Left kidney (tissue), 2 donors: ENCODE results near the gene LMNTD2. TPM values are rescaled to one million over a fixed set of nuclear protein-coding genes. Genes with fewer than 3 reads are reported as not detected.

Experiments
- DNase-seq: peaks from one replicate; pipeline ENCODE4 v3.0.0-alpha.2; 2013
- polyA plus RNA-seq: library from polyadenylated mRNA; unstranded; fragments of 120-200 nt; gene quantifications from one replicate; pipeline ENCODE4 v1.2.1, GENCODE V29; 2013; ENCODE audit not compliant: insufficient read length

The LMNTD2 gene
- polyA plus RNA-seq, 1 donor: 2.5 TPM

DNA sequence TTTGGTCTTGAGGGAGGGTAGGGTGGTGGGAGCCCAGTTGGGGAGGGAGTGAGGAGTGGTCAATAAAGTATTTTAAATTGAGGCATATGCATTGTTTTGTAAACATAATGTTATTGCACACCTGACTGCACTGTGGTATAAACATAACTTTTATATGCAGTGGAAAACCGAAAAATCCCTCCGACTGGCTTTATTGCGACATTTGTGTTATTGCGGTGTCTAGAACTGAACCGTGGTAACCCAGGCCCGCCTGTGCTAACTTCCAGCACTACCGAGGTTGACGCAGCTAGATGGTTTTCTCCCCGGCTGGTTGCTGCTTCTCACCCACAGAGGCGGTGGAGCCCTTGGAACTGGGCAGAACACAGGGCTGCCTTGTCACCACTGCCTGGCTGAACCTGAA lies 45.9 kb downstream of the LMNTD2 start:
- DNase-seq: no peak

DNA sequence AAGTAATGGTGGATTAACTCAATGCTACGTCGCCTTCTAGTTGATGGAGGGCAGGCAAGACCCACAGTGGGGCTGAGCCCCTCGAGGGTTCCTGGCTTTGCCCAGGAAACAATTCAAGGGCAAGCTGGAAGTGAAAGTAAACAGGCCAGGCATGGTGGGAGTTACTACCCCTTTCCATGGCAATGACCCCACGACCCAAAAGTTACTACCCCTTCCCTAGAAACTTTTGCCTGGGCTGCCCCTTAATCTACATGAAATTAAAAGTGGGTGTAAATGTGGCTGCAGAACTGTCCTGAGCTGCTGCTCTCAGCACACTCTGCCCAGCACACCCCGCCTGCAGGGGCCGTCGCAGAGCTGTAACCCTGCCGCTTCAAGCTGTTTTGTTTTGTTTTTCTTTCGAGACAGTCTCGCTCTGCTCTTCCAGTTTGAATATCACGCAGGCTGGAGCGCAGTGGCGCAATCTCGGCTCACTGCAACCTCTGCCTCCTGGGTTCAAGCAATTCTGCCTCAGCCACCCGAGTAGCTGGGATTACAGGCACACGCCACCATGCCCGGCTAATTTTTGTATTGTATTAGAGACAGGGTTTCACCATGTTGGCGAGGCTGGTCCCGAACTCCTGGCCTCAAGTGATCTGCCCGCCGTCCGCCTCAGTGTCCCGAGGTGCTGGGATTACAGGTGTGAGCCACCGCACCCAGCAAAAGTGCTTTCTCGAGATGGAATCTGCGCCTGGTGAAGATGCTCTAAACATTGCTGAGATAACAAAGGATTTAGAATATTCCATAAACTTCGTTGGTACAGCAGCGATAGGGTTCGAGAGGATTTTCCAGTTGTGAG lies 47.6 kb downstream of the LMNTD2 start:
- no peak for DNase-seq

DNA sequence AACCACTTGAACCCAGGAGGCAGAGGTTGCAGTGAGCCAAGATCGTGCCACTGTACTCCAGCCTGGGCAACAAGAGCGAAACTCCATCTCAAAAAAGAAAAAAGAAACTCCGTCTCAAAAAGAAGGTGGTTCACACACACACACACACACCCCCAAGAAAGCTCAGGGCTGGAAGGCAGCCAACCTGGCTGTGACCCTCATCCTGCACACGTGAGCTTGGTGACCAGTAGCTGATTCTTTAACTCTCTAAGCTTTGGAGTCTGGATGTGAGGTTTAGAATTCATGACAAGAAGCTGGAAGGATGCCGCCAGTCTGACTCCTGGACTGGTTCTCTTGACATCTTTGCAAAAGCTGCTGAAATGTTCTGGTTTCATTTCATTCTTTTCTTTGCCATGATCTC lies 51.6 kb downstream of the LMNTD2 start:
- DNase-seq: no peak

DNA sequence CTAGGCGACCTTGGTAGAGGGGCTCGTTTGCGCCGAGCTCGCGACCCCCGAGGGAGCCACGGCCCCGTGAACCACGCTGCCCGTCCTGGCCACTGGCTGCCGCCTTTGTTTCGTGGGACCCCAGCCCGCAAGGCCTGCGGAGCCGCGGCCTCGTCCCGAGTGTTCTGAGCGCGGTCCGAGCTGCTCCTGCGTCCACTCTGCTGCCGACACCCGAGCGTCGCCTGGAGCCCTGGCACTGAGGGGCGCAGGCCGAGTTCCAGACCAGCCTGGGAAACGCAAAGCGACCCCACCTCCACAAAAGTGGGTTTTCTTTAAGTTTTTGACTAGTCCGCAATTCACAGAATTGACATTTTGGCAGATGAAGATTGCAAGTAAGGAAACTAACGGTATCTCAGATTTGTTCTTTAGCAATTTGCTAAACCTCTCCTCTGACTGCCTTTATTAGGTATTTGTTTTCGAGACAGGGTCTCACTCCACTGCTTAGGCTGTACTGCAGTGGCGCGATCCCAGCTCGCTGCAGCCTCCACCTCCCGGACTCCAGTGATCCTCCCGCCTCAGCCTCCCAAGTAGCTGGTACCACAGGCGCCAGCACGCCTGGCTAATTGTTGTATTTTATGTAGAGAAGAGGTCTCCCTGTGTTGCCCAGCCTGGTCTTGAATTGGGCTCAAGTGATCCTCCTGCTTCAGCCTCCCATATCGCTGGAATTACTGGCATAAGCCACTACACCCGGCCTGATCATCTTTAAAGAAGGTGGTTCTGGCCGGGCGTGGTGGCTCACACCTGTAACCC lies 52.6 kb downstream of the LMNTD2 start:
- no peak for DNase-seq

DNA sequence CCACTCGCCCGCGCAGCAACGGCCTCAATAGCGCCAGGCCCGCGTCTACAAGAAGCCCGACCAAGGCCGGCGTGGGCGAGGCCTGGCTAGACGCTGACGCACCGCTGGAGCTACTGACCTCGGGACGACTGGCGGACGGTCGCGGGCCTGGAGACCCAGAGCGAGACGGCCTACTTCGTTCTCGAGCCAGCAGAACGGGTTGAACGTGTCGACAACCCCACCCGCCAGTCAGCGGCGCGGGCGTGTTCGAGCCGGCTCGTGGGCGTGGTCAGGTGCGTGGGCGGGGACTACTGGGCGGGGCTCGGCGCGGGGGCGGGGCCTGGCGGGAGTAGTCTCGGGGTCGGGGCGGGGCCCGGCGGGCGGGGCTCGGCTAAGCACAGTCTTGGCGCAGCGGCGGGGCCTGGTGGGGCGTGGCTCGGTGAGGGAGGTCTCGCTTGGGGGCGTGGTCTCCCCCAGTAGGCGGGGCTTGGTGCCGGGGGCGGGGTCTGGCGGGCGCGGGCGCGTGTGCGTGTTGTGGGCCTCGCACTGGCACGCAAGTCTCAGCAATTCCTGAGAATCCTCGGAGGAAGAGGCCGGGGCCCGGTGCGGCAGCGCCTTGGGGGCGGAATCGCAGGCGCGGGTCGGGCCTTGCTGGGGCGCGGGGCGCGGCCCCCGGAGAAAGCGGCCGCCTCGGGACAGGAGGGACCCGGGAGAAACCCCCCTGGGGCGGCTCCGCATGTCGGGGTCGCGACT lies 53.4 kb downstream of the LMNTD2 start, which contains the start of gene RNH1:
Gene RNH1, minus strand, starts transcription at position 248 of the 732 bp plus-strand sequence. CDS start 5,080 bp downstream, outside the sequence.
- DNase-seq: peak; percentile 91

DNA sequence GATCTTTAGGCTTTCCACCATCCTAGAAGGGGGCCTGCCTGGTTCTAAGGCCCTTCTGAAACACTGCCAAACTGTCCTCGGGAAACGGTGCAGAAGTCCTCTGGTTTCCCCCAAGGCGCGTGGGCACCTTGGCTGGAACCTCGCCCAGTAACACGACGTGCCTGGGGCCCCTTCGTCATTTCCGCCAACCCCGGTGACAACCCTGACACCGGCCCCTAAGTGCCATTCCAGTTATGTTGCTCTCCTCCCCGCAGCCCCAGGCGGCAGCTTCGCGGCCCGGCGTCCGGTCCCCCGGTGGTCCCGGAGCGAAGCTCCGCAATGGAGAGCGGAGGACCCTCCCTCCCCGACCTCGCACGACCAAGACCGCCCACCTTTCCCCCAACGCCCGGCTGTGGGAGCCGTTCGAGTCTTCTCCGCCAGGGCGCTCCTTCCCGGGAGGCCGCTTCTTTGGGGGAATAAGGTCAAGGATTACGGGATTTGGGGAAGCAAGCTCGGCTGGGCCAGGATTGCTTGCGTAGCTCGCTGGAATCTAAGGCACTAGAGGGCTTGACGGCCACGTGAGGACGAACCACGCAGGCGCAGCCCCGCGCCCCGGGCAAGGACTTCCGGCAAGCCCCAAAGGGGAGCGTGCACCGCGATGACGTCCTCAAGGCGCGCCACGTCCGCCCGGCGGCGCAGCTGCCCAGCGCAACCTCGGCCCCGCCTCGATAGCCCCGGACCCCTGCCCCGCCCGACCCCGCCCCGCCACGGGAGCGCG lies 54.1 kb downstream of the LMNTD2 start:
- peak; percentile 94 for DNase-seq

DNA sequence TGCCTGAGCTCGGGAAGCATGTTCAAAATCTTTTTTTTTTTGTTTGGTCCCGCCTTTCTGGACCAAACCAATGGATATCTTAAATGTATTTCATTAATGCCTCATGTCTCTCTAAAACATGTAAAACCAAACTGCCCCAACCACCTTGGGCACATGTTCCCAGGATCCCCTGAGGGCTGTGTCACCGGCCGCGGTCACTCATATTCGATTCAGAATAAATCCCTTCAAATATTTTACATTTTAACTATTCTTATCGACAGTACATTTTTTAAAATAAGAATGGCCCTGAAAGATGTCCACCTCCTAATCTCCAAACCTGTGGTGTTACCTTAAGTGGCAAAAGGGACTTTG lies 55.6 kb downstream of the LMNTD2 start:
- no peak for DNase-seq

Other genes with a start within 250 kb of the LMNTD2 start
- 38.1 TPM for gene IFITM1, start 246.7 kb downstream of the LMNTD2 start, polyA plus RNA-seq
- gene IFITM3, start 239.9 kb downstream of the LMNTD2 start, polyA plus RNA-seq: 235 TPM
- gene B4GALNT4, start 191.2 kb downstream of the LMNTD2 start, polyA plus RNA-seq: 65.8 TPM
- 6.6 TPM for gene PKP3, start 166.5 kb downstream of the LMNTD2 start, polyA plus RNA-seq
- gene SIGIRR, start 145.7 kb downstream of the LMNTD2 start, polyA plus RNA-seq: 38.3 TPM
- gene ANO9, start 118.7 kb downstream of the LMNTD2 start, polyA plus RNA-seq: 10.6 TPM
- gene PTDSS2, start 110.5 kb downstream of the LMNTD2 start, polyA plus RNA-seq: 34.8 TPM
- 71.2 TPM for gene RNH1, start 53.5 kb downstream of the LMNTD2 start, polyA plus RNA-seq
- gene HRAS, start 25.2 kb downstream of the LMNTD2 start, polyA plus RNA-seq: 37.5 TPM
- gene LRRC56, start 23.2 kb downstream of the LMNTD2 start, polyA plus RNA-seq: 3.5 TPM
- 34.9 TPM for gene RASSF7, start 232 bp upstream of the LMNTD2 start, polyA plus RNA-seq
- 20.6 TPM for gene PHRF1, start 15.7 kb upstream of the LMNTD2 start, polyA plus RNA-seq
- 6.4 TPM for gene IRF7, start 55.2 kb upstream of the LMNTD2 start, polyA plus RNA-seq
- gene CDHR5, start 64.2 kb upstream of the LMNTD2 start, polyA plus RNA-seq: 46.0 TPM
- 0.67 TPM for gene SCT, start 66.4 kb upstream of the LMNTD2 start, polyA plus RNA-seq
- gene DRD4, start 76.5 kb upstream of the LMNTD2 start, polyA plus RNA-seq: 1.1 TPM
- 45.6 TPM for gene DEAF1, start 134.5 kb upstream of the LMNTD2 start, polyA plus RNA-seq
- 56.5 TPM for gene TMEM80, start 135.1 kb upstream of the LMNTD2 start, polyA plus RNA-seq
- gene EPS8L2, start 145.5 kb upstream of the LMNTD2 start, polyA plus RNA-seq: 115 TPM
- 116 TPM for gene TALDO1, start 186.7 kb upstream of the LMNTD2 start, polyA plus RNA-seq
- gene GATD1, start 216.7 kb upstream of the LMNTD2 start, polyA plus RNA-seq: 65.7 TPM
- 0.27 TPM for gene CEND1, start 229.4 kb upstream of the LMNTD2 start, polyA plus RNA-seq
- gene SLC25A22, start 237.5 kb upstream of the LMNTD2 start, polyA plus RNA-seq: 13.0 TPM
- gene PIDD1, start 244.5 kb upstream of the LMNTD2 start, polyA plus RNA-seq: 10.1 TPM
- 855 TPM for gene RPLP2, start 249.2 kb upstream of the LMNTD2 start, polyA plus RNA-seq